HG03571 (cell line): ENCODE data around the gene IGSF22.

Experiments
- ATAC-seq: cut with Tn5 transposase; IDR thresholded peaks from one replicate; pipeline ENCODE4 v1.9.1; 2021; ENCODE audit not compliant: unreplicated experiment

Gene IGSF22

DNA sequence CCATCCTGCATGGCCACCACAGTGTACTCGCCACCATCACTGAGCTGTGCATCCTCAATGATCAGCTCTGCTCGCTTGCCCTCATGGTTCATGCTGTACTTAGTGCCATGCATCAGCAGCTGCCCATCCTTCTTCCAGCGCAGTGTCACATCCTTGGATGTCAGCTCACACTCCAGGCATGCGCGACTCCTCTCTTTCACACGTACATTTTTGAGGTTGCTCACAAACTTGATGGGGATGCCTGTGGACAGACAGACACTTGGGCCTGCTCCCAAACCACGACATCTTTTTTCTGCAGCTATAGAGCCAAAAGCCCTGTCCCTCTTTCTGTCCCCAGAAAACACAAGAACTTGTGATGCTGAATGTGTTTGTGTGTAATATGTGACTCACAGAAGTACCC, 10.5 kb downstream of the IGSF22 start:
- ATAC-seq, result no peak

- no peak for ATAC-seq
Observed at GRCh38 chr11:18714443-18714780, 11.6 kb downstream of the IGSF22 start.

DNA sequence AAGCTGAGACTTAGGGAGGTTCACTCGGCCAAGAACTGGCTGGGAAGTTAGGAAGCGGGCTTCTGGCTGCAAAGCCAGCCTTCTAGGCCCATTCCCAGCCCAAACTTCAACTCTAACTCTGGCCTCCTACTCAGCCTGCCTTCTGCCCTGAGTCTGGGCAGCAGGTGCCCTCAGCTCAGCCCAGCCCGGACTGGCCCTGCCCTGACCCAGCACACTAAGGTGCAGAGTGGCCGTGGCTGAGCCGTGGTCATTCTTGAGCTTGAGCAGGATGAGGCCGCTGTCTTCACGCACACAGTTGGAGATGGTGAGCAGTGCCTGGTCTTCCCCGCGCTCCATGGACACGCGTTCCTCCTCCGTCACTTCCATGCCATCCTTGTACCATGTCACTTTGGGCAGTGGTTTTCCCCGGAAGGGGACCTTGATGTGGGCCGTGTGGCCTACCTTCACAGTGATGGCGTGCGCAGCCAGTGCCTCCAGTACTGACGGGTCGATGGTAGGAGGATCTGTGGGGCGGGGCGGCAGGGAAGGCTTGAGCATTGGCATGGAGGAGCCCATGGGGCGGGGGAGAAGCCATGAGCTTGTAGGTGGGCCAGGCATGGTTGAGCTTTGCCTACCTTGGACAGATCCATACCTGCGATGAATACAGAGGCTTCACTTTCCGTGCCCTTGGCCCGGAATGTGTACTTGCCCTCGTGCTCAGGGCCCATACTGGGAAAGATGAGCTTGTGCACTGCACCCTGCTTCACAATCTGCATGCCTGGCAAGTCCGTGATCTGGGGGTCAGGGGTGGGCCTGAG, 12.1 kb downstream of the IGSF22 start:
- ATAC-seq, result no peak

- ATAC-seq, result no peak
Observed at GRCh38 chr11:18710545-18710944, 15.4 kb downstream of the IGSF22 start.

- ATAC-seq, result no peak
Observed at GRCh38 chr11:18709414-18709813, 16.6 kb downstream of the IGSF22 start.

- no peak for ATAC-seq
Observed at GRCh38 chr11:18707811-18708340, 18.1 kb downstream of the IGSF22 start.

- no peak for ATAC-seq
Observed at GRCh38 chr11:18706330-18707243, 19.4 kb downstream of the IGSF22 start.

GRCh38 chr11:18705651-18706281, 20.2 kb downstream of the IGSF22 start:
- no peak for ATAC-seq

- ATAC-seq, result no peak
Observed at GRCh38 chr11:18704698-18705097, 21.3 kb downstream of the IGSF22 start.

DNA sequence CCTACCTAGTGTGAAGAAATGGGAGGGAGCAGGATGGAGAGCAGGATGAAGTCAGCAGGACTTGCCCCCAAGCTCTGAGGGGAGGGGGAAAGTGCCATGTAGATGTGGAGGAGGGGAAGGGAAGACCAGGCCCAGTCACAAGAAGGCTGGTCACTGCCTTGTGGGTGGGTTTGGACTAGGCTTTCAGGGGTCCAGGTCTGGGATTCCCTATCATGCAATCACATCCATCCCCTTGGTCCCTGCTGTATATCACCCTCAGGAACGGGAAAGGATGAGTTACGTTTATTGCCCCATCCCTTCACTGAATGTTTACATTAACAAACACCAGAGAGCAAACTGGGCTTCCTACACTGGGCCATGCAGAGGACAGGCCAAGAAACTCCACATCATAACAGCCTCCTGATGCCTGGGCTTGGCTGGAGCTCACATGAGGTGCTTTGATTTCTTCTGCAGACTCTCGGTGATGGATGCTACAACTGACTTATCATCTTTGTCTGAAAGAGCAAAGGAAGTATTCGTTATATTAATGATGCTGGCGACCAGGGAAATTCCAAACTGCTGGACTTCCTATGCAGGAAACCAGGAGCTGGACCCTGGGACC, 21.8 kb downstream of the IGSF22 start:
- ATAC-seq, result no peak

- ATAC-seq, result no peak
Observed at GRCh38 chr11:18703001-18703763, 22.8 kb downstream of the IGSF22 start.

DNA sequence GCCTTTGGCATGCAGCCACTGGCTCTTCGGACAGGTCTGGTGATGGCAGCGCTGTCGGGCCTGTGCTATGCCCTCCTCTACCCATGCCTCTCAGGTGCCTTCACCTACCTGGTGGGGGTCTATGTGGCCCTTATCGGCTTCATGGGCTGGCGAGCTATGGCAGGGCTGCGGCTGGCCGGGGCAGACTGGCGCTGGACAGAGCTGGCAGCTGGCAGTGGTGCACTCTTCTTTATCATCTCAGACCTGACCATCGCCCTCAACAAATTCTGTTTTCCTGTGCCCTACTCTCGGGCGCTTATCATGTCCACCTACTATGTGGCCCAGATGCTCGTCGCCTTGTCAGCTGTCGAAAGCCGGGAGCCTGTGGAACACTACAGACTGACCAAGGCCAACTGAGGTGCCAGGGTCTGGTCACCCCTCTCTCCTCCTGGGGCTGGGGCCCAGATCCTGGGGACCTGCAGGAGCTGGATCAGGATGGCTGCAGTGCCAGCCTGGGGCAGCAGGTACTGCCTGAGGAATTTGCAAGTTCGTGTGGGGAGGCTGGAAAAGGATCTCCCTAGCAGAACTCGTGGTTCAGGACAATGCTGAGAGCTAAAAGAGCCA, 24.3 kb downstream of the IGSF22 start:
- ATAC-seq, result no peak

DNA sequence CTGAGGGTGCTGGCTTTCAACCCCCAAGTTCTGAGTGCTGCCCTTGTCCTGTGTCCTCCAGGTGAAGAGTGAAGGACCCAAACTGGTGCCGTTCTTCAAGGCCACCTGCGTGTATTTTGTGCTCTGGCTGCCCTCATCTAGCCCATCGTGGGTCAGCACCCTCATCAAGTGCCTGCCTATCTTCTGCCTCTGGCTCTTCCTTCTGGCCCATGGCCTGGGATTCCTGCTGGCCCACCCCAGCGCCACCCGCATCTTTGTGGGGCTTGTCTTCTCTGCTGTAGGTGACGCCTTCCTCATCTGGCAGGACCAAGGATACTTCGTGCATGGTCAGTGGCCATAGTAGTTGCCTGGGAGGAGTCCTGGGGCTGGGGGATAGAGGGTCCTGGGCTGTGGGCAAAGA, 25.1 kb downstream of the IGSF22 start:
- ATAC-seq, result no peak

GRCh38 chr11:18700375-18700774, 25.6 kb downstream of the IGSF22 start:
- ATAC-seq, result no peak

DNA sequence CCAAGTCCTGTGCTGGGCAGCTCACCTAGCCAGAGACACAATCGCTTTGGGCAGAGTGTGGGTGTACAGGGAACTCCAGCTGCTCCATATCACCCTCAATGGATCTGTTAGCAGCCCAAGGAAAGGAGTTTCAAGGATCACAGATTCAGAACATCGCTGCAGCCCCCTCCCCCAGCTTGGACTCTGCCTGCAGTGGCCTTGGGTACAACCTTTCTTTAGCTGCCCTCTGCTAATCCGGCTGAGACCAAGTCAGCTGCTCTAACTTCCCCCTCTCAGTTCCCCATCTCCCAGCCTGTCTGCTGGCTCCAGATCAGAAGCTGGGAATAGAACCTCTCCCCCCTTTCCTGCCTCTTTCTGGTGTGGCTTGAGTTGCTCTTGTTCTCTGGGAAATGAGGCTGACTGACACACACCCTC, 26.1 kb downstream of the IGSF22 start:
- ATAC-seq, result no peak

GRCh38 chr11:18699269-18699596, 26.8 kb downstream of the IGSF22 start:
- no peak for ATAC-seq

- ATAC-seq, result peak; percentile 89
Observed at GRCh38 chr11:18698341-18699268, 27.4 kb downstream of the IGSF22 start, which contains the start of gene TMEM86A. Gene TMEM86A, plus strand, starts transcription at chr11:18698779. Its CDS starts 108 bp downstream, at chr11:18698887.

GRCh38 chr11:18697576-18697975, 28.4 kb downstream of the IGSF22 start:
- no peak for ATAC-seq
